HG03139 (cell line): ENCODE data around the gene AP1M1.

Source experiments
- ATAC-seq: cut with Tn5 transposase; IDR thresholded peaks from one replicate; pipeline ENCODE4 v1.9.1; 2021; ENCODE audit not compliant: unreplicated experiment

The AP1M1 gene

DNA sequence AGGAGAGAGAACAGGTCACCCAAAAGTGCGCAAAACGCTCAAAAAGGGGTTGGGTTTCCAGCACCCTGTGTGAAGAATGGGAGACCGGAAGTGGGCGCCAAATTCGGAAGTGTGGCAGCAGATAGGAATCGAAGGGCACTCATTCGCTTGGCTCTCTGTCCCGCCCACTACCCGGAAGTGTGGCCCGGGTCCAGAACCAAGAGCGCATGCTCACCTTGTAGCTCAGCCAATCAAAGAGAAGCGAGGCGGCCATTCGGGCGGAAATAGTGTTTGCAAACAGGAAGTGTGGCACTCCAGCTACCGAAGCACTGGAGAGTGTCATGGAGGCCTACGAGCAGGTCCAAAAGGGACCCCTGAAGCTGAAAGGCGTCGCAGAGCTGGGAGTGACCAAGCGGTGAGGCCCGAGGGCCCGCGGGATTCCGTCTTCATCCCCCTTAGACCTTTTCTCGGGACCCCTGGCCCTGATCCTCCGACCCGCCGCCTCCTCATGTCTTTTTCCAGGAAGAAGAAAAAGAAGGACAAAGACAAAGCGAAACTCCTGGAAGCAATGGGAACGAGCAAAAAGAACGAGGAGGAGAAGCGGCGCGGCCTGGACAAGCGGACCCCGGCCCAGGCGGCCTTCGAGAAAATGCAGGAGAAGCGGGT is 12.5 kb upstream of the AP1M1 start, which contains the start of gene FAM32A:
Gene FAM32A (plus strand): TSS at position 288 of the 645 bp plus-strand sequence. CDS start 33 bp downstream, at position 321.
- peak; percentile 84 for ATAC-seq

DNA sequence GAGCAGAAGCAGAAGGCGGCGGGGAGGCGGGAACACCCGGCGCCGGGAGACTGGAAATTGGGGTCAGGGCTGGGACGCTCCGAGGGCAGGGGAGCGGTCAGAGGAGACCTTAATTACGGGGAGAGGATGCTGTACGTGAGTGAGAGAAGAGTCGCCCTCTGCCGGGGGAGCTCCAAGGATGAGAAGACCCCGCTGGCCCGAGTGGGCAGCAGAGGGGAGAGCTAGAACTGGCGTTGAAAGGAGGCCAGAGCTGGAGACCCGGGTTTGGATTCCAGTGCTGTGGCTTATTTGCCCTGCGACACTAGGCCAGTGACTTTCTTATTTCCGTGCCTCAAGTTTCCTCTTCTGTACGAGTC is 12.0 kb upstream of the AP1M1 start:
- no peak for ATAC-seq

DNA sequence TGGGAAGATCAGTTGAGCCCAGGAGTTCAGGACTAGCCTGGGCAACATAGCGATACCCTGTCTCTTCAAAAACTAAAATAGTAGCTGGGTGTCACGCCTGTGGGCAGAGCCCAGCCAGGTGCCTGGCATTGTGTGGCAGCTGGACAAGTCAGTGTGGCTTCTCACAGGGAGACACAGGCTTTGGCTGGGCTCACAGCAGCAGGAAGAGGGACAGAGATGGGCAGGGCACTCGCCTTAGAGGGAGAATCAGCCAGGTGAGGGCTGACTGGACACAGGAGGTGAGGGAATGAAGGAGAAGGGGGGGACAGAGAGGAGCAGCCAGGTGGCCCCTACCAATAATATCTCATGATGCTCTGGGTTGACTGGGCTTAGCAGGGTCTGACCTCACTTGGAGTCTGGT is 9.2 kb upstream of the AP1M1 start:
- ATAC-seq, result no peak

DNA sequence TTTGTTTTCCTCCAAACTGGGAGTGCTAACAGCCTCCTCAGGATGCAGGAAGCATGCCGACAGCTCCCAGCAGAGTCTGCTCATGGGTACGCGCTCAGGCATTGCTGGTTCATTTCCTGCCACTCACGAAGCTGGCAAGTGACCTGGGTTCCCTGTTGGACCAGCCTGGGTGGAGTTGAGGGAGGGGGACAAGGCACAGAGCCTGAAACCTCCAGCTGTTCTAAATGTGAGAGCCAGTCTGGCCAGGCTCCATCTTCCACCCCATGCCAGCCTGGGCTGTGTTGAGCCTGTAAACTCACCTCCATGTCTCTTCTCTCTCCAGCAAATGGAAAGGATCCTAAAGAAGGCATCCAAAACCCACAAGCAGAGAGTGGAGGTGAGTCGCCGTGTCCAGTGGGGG is 7.5 kb upstream of the AP1M1 start:
- ATAC-seq, result no peak

DNA sequence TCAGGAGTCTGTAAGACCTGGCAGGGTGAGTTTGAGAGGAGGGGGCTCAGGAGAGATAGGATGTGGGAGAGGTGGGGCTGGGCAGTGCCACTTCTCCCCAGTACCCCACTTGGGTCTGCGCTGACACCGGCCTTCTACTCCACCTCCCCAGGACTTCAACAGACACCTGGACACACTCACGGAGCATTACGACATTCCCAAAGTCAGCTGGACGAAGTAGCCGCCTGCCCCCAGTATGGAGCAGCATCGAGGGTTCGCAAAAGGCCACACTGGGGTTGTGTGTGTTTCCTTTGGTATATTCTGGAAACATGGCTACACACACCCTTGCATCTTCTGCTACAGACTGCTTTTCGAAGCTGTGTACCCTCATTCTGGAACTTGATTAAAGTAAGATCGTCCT is 7.0 kb upstream of the AP1M1 start:
- no peak for ATAC-seq

DNA sequence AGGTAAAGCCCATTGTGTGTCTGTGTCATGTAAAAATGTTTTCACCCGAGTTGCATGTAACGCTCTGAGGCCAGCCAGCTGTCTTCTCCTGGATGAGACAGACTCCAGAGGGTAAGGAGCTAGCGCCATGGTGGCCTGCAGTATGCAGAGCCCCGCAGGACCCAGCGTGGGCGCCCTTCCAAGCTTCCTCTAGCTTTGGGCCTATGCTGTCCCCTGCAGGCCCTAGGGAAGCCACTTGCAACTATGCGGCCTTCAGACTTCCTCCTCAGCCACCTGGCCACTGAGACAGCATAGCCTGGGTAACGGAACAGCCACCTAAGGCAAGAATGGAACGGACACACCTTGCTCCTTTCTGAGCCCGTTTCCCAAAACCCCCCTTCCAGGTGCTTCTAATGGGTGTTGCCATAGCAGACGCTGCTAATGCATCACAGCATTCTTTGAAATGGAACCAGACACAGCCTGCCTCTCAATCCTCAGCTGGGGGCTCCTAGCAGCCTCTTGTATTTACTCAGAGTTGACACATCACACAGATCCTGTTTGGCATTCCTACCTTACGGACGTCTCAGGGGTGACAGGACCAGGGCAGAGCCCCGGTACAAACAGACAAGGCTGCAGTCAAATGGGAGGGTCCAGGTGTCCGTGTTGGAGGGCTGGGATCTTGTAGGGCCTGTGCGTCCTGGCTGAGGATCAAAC is 6.3 kb upstream of the AP1M1 start:
- ATAC-seq, result no peak

DNA sequence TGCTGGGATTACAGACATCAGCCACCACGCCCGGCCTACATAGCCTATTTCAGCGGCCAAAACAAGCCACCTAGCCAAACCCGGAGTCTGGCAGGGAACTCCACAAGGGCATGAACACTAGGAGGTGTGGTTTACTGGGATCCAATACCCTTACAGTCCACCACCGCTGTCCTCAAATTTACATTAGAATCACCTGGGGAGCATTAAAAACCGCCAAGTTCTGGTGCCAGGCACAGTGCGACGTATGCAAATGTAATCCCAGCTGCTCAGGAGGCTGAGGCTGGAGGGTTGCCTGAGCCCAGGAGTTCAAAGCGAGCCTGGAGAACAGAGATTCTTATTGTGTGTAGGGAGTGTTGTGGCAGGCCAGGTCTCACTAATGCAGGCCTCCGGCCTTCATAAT is 4.2 kb upstream of the AP1M1 start:
- no peak for ATAC-seq

DNA sequence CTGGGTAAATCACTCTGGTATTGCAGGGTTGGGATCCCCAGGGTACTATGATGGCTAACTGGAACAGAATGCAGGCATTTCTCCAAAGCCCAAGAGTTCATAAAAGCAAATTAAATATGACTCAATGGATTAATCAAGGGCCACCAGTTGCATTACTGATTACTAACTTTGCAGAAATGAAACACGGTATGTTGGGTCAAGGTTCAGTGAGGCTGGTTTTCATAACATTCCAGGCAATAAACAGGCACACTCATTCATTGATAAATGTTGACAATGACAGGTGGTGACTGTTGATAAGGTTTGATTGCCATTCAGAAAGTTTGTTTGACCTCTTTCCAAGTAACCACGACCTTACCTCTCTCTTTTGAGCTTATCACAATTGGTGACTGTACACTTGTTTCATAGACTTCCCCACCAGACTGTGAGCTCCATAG is 506 bp upstream of the AP1M1 start:
- no peak for ATAC-seq

DNA sequence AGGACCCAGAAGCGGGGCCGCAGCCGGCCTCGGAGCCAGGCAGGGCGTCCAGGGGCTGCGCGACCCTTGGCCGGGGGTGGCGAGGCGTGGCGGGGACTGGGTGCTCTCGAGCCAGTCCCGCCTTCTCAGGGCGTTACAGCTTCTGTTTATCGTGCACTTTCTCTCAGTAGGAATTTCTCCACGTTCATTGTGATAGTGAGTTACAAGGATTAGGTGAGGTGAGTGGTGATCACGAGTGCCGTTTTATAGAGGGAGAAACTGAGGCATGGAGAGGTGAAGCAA is 600 bp downstream of the AP1M1 start:
- ATAC-seq, result no peak

DNA sequence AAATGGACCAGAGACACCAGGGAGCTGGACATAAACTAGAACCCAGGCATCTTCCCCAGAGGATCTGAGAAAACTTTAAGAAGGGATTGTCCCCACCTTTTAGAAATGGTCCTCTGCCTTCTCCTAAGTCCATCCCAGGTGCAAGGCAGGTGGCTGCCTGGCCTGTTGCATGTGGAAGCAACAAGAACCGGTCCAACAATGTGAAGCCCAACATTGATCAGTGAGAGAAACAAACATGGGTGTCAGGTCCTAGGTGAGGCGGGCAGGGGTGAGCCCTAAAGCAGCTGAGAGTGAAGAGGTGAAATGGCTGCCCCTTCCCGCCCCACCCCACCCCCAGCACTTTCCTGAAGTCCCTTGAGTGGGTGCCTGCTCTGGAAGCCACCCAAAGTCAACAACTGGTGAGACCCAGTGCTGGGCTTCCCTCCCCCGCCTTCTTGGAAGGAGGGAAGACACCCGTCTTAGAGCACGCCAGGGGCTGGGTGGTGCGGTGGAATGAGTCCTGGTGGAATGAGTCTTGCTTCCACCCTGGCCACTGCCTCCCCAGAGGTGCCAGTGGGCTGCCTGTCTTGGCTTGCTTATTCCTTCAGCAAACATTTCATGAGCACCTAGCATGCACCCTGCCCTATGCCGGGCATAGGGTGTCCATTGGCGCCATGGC is 1.7 kb downstream of the AP1M1 start:
- ATAC-seq, result no peak

DNA sequence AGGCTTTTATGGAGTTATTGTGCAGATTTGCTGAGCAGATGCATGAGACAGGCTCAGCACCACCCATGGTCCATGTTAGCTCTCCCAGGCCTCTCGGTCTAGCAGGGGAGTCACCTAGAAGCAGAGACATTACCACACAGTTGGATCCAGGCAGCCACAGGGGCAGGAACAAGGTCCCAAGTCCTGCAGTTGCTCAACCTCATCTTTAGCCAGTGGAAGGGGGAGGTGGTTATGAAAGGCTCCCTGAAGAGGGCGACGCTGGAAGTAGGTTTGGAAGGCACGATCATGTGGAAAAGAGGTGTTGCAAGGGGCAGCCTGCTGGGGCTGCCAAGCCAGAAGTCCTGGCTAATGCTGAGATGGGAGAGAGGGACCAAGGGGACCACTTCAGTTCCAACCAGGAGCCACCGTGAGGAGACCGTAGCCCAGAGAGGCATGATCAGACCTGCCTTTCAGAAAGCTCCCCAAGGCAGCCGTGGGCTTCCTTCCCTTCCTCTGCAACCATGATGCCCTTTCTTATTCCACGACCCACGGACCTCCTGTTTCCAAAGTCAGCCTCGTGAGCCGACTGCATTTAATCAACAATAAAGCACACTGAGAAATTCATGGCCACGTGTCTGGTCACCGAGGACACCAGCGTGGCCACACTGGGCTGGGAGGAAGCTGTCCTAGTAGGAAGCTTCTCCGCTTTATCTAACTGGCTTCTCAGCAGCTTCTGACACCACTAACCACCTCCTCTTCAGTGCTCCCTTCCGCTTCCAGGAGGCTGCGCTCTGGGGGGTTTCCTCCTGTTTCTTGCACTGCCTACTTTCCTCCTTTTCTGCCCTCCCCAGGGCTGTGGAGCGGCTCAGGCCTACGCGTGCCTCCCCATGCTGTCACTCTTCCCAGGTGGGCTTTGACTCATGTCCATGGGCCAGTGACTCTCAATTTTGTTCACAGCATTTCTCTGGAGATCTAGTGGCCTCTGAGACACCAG is 2.6 kb downstream of the AP1M1 start:
- no peak for ATAC-seq

DNA sequence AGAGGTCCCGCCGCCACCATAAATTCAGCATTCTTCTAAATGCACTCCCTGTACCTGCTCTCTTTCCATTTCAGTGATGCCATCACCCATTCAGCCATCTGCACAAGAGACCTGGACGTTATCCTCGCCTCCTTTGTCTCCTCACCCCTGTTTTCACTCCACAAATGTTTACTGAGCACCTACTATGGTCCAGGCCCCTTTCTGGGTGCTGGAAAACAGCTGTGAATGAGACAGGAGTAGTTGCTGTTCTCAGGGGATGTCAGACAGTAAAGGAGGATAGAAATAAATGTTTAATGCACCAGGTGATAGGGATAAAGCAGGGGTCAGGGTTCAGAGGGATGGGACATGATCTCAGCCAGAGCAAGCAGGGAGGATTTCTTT is 3.3 kb downstream of the AP1M1 start:
- no peak for ATAC-seq

DNA sequence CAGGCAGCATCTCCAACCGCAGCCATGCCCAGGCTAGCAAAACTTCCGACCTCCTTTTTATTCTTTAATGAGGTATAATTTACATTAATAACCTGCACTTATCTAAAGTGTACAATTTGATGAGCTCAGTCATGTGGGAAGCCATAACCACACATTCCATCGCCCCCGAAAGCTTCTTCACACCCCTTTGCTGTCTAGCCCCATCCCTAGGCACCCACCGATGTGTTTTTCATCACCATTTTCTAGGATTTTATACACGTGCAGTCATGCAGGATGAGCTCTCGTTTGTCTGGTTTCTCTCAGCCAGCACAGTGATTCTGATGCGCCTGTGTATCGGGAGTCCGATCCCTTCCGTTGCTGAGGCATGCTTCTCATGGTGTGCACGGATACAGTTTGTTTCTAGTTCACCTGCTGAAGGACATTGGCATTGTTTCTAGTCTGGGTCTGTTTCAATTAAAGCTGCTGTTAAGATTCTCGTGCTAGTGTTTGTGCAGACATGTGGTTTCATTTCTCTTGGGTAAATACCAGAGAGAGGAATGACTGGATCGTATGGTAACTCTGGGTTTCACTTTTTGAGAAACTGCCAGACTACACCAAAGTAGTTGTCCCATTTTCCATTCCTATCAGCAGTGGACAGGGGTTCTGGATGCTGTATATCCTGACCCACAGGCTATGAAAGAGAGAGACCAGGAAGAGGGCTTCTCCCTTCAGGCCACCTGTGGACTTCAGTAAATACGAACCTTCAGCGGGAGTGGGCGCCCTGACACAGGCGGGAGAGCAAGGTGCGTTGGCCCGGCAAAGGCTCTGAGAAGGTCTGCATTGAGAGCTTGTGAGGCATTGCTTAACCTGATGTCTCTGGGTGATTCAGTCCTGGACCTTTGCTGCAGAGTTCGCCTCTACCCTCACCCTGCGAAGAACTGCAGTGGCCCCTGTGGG is 4.9 kb downstream of the AP1M1 start:
- no peak for ATAC-seq

DNA sequence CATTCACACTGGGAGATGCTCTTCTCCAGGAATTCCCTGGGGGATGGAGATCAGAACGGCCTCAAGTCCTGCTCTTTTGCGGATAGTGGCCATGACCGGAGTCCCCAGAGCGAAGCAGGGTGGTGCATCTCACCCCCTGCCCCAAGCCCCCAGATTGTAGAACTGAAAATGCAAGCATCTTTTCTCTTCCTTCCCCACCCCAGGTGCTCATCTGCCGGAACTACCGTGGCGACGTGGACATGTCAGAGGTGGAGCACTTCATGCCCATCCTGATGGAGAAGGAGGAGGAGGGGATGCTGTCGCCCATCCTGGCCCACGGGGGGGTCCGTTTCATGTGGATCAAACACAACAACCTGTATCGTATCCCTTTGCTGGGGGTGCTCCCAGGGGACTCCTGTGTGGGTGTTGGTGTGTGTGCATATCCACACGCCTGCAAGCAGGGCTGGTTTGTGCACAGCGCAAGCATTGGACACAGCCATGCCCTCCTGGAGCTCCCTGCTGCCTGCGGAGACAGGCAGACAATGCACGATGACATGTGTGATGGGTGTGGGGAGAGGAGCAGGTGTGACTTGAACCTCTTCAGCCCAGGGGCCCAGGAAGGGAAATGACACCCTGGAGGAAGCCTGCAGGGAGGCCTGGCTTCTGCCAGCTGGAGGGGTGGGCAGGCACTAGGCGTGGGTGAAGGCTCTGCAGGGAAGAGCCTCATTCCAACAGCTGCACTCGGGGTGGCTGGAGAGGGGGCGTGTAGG is 5.7 kb downstream of the AP1M1 start:
- no peak for ATAC-seq

DNA sequence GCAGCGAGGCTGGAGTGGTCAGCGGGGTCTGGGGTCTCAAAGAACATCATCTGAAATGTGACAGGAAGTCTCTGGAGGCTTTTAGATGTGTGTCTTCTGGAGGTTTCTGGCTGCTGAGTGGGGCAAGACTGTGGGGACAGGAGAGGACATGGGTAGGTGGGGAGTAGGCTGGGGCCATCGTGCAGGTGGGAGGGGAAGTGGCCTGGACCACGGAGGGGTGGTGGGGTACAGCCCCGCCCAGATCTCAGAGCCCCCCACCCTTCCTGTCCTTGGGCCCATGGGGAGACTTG is 6.2 kb downstream of the AP1M1 start:
- no peak for ATAC-seq

DNA sequence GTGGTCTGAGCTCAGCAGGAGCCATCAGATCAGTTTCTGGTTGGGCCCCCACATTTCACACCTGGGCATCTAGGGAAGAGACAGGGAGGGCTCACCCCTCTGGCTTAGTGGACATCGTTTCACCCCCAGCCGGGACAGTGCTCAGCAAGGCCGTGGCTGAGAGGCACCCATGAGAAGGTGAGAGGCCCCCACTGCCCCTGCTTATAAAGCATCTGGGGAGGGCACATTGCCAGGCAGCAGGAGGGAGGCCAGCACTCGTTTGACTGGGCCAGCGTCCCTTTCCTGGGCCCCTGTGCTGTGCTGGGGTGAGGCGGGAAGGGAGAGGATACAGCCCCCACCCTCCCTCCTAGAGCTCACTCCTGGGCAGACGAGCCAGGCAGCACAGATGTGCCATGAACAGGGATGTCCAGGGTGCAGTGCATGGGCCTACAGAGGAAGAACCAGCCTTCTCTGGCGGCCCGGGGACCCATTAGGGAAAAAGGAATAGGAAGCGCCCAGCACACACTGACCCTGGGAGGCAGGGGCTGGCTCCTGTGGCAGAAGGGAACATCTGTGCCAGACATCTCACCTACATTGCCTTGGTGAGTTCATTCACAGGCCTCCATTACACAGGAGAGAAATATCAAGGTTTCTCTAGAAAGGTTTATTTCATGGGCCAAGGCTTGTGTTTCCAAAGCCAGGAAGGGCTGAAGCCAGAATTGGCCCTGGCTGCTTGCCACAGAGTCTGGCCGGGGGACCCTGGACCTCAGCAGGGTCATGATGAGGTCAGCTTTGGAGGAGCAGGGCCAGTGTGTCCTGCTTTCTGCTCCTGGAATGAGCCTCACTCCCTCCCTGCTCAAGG is 7.7 kb downstream of the AP1M1 start:
- ATAC-seq, result no peak

DNA sequence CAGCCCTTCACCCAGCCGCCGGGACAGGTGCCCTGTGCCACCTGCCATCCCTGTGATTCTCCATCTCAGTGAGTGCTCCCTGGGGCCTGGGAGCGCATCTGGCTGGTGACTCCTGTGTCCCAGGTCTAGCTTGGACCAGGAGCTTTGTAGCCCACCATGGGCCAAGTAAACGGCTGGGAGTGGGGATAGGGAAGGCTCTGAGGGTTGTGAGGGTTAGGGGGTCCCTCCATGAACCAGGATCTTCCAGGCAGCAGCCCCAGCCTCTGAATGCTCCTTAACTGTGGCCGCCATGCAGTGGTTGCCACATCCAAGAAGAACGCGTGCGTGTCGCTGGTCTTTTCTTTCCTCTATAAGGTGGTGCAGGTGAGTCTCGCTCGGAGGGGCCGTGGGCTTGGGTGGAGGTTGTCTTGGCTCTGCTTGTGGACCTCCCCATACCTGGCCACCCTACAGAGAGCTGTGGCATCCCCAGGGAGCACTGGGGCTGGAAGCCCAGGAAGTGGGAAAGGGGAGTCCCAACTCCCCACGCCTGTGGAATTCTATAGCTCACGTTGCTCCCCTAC is 8.4 kb downstream of the AP1M1 start:
- ATAC-seq, result no peak

DNA sequence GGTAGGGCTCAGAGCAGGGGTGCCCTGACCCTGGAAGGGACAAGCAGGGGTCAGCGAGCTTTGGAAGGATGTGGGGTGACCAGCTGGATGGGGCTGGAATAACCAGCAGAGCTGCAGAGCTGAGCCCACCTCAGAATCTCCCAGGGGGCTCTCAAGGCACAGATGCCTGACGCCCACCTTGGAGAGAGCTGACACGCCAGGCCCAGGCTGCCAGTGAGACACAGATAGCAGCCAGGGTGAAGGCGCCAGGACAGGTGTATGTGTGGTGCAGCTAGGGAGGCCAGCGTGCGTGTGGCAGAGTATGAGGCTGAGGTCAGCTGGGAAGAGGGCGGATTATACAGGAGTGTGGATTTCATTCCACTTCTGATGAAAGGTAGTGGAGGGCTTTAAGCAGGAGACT is 8.9 kb downstream of the AP1M1 start:
- no peak for ATAC-seq

DNA sequence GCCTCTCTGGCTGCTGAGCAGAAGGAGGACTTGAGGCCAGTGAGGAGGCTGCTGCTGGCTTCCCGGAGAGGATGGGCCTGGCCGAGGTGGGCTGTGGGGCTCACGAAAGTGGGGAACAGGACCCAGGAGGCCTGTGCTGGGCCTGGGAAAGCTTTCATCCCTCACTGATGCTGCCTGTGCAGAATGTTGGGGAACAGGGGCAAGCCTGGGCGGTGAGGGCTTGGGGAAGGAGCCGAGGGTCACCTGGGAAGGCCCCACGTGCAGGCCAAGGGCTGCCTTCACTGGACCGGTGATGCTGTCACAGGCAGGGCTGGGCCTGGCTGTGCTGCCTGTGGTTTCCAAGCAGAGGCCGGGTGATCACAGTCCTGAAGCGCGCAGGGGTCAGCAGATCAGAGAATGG is 9.4 kb downstream of the AP1M1 start:
- ATAC-seq, result no peak
